RWPE2 (cell line): ENCODE measurements around the gene NTSR2.

ENCODE experiments used
- ATAC-seq: fragments of 200-7000 bp; cut with Tn5 transposase; 3 replicates; pipeline ENCODE4 v1.9.1; 2021; ENCODE audit warnings: low read depth
- DNase-seq: peaks from one replicate; pipeline ENCODE4 v3.0.0-alpha.2; 2020; ENCODE audit warnings: low spot score
- H3K27ac ChIP-seq: fragments of 450-650 bp; 2 replicates; pipeline ENCODE4 v1.5.1; 2017; ENCODE audit warnings: mild to moderate bottlenecking; ENCODE audit not compliant: poor library complexity, severe bottlenecking
- H3K27me3 ChIP-seq: fragments of 250-450 bp; sonication (Bioruptor Pico); 2 replicates; pipeline ENCODE4 v1.5.1; 2021; ENCODE audit warnings: mild to moderate bottlenecking, moderate library complexity; ENCODE audit not compliant: insufficient read depth, poor library complexity, severe bottlenecking
- H3K36me3 ChIP-seq: fragments of 250-450 bp; sonication (Bioruptor Pico); 2 replicates; pipeline ENCODE4 v1.5.1; 2020; ENCODE audit warnings: low read depth, mild to moderate bottlenecking, moderate library complexity
- H3K4me1 ChIP-seq: fragments of 250-450 bp; sonication (Bioruptor Pico); 2 replicates; pipeline ENCODE4 v1.5.1; 2021; ENCODE audit warnings: mild to moderate bottlenecking, moderate library complexity; ENCODE audit not compliant: insufficient read depth, poor library complexity, severe bottlenecking
- H3K4me3 ChIP-seq: fragments of 250-450 bp; sonication (Bioruptor Pico); 2 replicates; pipeline ENCODE4 v1.5.1; 2021; ENCODE audit warnings: mild to moderate bottlenecking, moderate library complexity; ENCODE audit not compliant: severe bottlenecking
- H3K9me3 ChIP-seq: fragments of 250-450 bp; sonication (Bioruptor Pico); 2 replicates; pipeline ENCODE4 v1.5.1; 2021; ENCODE audit warnings: mild to moderate bottlenecking, moderate library complexity; ENCODE audit not compliant: severe bottlenecking
- TF ChIP-seq, protein P1 (sequence below): fragments of 450-650 bp; IDR thresholded peaks from one replicate; pipeline ENCODE4 v1.5.1; 2017; ENCODE audit warnings: mild to moderate bottlenecking, moderate library complexity; ENCODE audit not compliant: poor library complexity, severe bottlenecking

NTSR2 gene

DNA sequence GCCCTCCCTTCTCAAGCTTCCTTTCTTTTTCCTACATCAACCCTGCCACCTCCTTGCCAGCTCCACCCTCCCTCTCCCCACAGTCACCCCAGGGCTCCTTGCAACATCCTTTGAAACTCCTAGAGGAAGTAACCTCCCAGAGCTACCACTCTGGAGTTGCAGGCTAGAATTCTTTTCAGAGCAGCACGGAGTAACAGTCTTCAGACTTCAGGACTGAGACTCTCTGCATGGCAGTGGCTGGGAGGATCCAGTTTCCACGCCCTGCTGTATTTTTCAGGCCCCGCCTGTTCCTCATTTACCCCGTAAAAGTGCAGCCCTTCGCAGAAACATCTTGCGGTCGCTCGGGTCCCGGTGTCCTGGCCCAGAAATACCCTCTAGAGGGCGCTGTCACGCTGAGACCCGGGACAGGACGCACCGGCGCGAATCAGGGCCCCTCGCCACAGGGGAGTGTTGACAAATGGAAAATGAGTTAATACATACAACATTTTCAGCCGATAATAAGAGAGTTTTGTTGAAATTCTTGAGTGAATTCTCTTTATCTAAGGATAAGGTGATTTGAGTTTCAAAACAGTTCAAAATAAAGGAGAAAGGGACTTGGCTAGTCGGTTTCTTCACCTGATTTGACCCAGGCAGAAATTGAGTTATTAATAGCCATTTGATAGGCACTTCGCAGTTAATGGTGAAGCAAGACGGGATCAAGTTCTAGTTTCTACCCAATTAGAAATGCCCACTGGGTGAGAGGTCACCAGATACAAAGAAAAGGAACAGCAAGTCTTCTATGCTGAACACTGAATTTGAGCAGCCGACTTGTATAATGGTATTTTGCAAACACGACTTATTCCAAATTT lies 18.5 kb upstream of the NTSR2 start:
- no peak overlapping the region for H3K27ac ChIP-seq
- H3K4me1 ChIP-seq = peaks cover 11% of the 10 kb centered on the region
- DNase-seq (no peak), ATAC-seq (peak; percentile 76)
- TF ChIP-seq, protein P1, sequence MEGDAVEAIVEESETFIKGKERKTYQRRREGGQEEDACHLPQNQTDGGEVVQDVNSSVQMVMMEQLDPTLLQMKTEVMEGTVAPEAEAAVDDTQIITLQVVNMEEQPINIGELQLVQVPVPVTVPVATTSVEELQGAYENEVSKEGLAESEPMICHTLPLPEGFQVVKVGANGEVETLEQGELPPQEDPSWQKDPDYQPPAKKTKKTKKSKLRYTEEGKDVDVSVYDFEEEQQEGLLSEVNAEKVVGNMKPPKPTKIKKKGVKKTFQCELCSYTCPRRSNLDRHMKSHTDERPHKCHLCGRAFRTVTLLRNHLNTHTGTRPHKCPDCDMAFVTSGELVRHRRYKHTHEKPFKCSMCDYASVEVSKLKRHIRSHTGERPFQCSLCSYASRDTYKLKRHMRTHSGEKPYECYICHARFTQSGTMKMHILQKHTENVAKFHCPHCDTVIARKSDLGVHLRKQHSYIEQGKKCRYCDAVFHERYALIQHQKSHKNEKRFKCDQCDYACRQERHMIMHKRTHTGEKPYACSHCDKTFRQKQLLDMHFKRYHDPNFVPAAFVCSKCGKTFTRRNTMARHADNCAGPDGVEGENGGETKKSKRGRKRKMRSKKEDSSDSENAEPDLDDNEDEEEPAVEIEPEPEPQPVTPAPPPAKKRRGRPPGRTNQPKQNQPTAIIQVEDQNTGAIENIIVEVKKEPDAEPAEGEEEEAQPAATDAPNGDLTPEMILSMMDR = peak; percentile 91
- no peaks in the 10 kb centered on the region for H3K27me3 ChIP-seq
- no peaks in the 10 kb centered on the region for H3K36me3 ChIP-seq
- H3K4me3 ChIP-seq = no peak overlapping the region
- H3K9me3 ChIP-seq = no peaks in the 10 kb centered on the region

DNA sequence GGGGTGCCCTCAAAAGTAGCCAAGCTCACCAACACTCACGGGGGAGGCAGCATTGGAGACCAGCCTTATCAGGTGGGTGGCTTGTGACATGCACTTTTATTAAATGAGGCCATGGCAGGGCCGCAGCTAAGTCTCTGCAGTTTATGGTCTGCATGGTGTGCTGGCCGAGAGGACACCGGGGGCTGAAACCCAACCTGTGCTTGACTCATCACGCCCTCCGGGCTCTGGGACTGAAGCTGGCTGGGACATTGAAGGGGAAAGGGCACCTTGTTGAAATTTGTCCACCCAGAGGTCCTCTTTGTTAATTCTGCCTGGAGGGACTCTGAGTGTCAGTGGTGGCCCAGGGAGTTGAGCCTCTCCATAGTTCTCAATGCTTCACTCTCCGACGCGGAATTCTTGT lies 17.7 kb upstream of the NTSR2 start:
- H3K9me3 ChIP-seq = no peaks in the 10 kb centered on the region
- H3K4me3 ChIP-seq = no peak overlapping the region
- H3K4me1 ChIP-seq = peaks cover 11% of the 10 kb centered on the region
- DNase-seq (no peak), ATAC-seq (no peak)
- TF ChIP-seq, protein P1 = no peak
- no peaks in the 10 kb centered on the region for H3K36me3 ChIP-seq
- no peak overlapping the region for H3K27ac ChIP-seq
- no peaks in the 10 kb centered on the region for H3K27me3 ChIP-seq

DNA sequence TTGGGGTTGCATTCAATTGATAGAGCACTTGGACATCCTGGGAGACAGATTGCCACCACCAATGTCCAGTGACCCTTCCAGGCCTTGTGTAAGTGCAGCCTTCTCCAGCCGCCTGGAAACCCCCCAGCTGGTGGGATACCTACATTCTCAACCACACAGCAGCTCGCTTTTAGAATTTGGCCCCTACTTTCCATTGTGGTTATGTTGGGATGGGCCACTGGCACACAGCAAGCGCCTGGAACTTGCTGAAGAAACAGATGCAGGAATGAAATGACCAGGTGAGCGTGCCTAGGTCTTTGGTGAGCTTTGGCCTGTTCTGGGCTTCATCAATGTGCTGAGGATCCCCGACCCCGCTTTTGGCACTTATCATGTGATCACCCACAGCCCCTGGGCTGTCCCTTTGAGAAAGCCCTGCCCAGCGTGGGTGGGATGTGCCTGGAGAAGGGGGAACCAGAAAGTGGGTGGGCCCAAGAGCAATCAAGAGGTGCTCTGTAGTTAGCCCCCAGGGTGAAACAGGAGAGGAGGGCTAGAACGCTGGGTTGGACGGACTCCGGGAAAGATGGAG lies 16.0 kb upstream of the NTSR2 start:
- H3K4me3 ChIP-seq = no peak overlapping the region
- no peak for ATAC-seq
- no peaks in the 10 kb centered on the region for H3K27me3 ChIP-seq
- TF ChIP-seq, protein P1 = no peak
- no peak overlapping the region for H3K27ac ChIP-seq
- no peaks in the 10 kb centered on the region for H3K9me3 ChIP-seq
- H3K36me3 ChIP-seq = no peaks in the 10 kb centered on the region
- peaks cover 11% of the 10 kb centered on the region for H3K4me1 ChIP-seq
- no peak for DNase-seq

DNA sequence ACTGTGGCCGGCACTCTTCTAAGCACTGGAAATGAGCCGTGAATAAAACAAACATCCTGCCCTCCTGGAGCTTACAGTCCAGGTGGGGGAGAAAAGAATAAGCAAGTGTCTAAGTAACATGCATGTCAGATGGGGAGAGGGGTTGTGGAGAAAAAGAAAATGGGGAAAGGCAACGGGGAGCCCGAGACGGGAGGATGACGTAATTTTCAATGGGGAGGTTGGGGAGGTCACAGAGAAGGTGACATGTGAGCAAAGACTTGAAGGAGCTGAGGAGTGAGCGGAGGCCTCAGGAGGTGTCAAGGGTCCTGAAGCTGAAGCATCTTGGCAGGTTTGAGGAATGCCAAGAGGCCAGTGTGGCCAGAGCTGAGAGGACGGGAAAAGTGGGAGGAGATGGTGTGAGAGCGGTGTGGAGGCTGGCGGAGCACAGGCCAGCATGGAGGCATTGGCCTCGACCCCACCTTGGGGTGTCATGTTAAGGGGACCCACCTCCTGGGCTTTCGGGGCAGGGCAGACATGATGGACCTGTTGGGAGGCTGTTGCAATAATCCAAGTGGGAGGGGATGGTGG lies 15.0 kb upstream of the NTSR2 start:
- ATAC-seq = no peak
- Histone ChIP-seq H3K27me3 (no peaks in the 10 kb centered on the region), H3K36me3 (no peaks in the 10 kb centered on the region), H3K4me1 (peaks cover 11% of the 10 kb centered on the region), H3K4me3 (no peak overlapping the region), H3K27ac (no peak overlapping the region), H3K9me3 (no peaks in the 10 kb centered on the region)
- DNase-seq = no peak
- TF ChIP-seq, protein P1 = no peak
